GM21526 (cell line): ENCODE results near the gene COL18A1.

Experiments
- ATAC-seq: cut with Tn5 transposase; IDR thresholded peaks from one replicate; pipeline ENCODE4 v1.9.1; 2021; ENCODE audit warnings: moderate library complexity; ENCODE audit not compliant: unreplicated experiment, low FRiP score

The COL18A1 gene

GRCh38 chr21:45474323-45474950 lies 69.5 kb downstream of the COL18A1 start:
- ATAC-seq = no peak

GRCh38 chr21:45475004-45475685 lies 70.2 kb downstream of the COL18A1 start:
- no peak for ATAC-seq

DNA sequence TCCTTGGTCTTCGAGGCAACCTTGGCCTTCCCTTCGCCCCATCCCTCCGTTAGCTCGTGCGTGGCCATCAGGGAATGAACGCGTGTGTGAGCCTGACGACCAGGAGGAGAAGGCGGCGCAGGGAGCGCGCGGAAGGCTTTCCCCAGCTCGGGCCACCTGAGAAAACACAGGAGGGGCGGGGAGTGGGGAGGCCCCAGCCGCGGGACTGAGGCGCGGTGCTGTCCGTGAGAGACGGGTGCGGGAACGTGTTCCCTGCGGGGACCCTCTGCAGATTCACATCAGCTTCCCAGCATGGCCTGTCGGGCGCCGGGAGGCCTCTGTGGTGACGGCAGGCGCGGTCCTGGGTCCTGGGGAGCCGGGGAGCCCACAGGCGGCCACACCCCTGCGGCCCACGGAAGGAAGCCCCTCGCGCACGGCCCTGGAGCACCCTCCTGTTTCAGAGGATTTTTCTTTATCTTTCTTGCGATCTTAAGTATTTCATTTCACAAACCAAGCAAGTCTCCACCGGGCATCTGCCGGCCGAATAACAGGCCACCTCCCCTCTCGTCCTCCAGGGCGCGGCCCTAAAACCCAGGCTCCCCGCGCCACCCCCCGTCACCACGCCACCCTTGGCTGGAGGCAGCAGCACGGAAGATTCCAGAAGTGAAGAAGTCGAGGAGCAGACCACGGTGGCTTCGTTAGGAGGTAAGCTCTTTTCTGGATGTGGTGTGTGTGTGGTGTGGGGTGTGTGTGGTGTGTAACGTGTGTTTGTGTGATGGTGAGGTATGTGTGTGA lies 71.0 kb downstream of the COL18A1 start:
- no peak for ATAC-seq

GRCh38 chr21:45476582-45476981 lies 71.6 kb downstream of the COL18A1 start:
- no peak for ATAC-seq

DNA sequence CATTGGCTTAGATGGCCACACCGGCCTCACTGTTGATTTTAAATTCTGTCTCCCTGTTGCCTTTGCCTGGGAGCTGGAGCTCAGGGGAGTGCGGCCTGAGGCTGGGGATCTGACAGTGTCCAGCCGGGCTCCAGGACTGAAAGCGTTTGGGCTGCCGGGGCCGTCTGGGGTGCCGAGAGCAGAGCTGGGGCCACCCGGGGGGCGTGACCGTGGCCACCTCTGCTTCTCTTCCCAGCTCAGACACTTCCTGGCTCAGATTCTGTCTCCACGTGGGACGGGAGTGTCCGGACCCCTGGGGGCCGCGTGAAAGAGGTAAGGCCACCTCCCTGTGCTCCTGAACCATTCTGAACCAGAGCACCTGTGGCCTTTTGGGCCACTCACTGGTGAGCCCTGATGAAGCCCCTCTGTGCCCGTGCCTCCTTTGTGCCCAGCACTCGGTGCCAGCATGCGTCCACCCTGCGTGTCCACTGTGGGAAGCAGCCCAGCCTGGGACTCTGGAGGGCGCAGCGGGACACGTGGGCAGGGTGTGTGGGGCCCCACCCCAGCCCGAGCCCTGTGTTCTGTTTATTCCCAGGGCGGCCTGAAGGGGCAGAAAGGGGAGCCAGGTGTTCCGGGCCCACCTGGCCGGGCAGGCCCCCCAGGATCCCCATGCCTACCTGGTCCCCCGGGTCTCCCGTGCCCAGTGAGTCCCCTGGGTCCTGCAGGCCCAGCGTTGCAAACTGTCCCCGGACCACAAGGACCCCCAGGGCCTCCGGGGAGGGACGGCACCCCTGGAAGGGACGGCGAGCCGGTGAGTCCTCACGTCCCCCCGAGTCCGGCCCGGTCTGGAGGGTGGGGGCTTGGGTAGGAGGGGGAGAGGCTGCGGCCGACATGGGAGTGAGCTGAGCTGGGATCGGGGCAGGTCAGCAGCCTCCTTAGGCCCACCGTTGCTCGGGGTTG lies 72.5 kb downstream of the COL18A1 start:
- ATAC-seq = no peak

DNA sequence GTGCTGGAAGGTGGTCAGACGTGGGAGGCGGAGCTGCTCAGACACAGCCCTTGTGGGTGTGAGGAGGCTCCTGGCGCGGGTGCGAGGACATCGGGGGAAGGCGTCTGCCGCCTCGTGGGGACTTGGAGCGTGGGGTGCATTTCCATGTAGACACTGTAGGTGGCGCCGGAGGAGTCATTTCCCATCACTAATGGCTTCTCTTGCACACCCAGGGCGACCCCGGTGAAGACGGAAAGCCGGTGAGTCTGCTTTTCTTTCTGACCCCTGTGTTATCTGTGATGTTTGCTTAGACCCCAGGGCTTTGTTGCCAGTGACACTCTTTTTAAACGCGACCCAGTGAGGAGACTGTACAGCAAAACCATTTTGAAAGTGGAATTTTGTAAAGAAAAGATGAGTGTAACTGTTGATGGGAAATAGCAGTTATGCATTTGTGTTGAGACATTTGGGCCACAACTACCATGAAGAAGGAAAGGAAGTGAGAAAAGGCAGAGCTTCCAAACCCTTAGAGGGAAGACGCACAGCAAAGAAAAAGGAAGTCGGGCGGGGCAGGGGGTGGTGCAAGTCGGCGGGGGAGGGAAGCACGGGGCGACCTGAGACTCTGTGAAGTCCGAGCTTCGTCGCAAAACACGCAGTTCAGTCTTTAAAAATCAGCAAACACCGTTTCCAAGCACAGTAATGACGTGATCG lies 73.3 kb downstream of the COL18A1 start:
- no peak for ATAC-seq

GRCh38 chr21:45478816-45479669 lies 74.1 kb downstream of the COL18A1 start:
- no peak for ATAC-seq

- ATAC-seq = no peak
These were observed 75.0 kb downstream of the COL18A1 start for GRCh38 chr21:45479691-45480675.

DNA sequence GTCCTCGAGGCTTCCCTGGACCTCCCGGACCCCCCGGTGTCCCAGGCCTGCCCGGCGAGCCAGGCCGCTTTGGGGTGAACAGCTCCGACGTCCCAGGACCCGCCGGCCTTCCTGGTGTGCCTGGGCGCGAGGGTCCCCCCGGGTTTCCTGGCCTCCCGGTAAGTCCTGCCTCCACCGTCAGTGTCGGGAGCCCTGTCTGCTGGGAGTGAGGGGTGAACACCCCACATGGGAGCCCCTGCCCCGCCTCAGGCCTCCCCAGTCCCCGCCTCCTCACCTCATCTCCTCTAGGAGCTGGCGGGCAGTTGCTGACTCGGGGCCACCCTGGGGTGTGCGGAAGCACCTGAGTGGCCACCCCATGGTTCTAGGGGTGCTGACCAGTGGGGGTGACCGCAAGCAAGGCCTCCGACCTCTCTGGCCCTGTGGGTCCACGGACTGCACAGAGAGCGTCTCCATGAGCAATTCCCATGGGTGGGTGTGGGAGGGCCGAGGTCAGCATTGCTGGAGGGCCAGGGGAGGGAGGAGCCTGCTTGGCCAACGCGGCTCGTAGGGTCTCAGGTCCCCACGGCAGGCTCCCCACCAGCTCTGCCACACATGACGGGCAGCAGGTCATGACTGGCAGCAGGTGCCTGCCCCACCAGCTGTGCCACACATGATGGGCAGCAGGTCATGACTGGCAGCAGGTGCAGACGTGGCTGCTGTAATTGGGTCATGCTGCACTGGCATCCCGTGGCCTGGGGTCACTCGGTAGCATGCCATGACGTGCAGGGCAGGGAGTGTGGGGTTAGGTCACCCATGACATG lies 75.9 kb downstream of the COL18A1 start:
- ATAC-seq = no peak

DNA sequence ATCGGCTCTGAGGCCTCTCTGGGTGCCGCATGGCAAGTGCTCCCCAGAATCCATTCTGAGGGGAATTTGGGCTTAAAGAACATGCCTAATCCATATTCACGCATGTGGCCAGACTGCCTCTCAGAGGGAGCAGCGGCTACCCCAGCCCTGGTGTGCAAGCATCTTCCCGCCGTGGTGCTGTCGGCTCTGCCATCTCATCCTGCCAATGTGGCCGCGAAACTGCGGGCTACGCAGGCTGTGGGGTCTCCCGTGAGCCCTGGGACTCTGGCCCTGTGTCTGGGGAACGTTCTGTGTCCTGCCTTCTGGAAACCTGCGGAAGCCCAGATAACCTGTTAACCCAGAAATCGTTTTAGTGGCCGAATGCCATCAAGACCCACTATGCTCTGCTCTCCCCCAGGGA lies 76.6 kb downstream of the COL18A1 start:
- ATAC-seq = no peak

- no peak for ATAC-seq
These were observed 77.3 kb downstream of the COL18A1 start for GRCh38 chr21:45481977-45482898.

GRCh38 chr21:45482899-45483821 lies 78.2 kb downstream of the COL18A1 start:
- ATAC-seq = no peak

GRCh38 chr21:45484318-45484717 lies 79.4 kb downstream of the COL18A1 start:
- ATAC-seq = no peak

GRCh38 chr21:45485686-45486442 lies 80.9 kb downstream of the COL18A1 start:
- no peak for ATAC-seq
